ENCODE data around the gene HSPBP1. TPM values are rescaled to one million over a fixed set of nuclear protein-coding genes. Genes with fewer than 3 reads are reported as not detected.

Gene HSPBP1
- total RNA-seq, 4 donors from 2014 or later = 33.7 to 49.6 (median 40.5) TPM

GRCh38 chr19:55265173-55265572 lies 14.7 kb downstream of the HSPBP1 start:
- no peak for DNase-seq (ENCODE audit: low spot score in 2 of 2)

GRCh38 chr19:55264531-55264930 lies 15.4 kb downstream of the HSPBP1 start:
- Histone ChIP-seq H3K27ac (no peak overlapping the region), H3K4me1 (peaks cover 0 to 9% (median 8%) of the 10 kb centered on the region in 4 donors), H3K27me3 (no peaks in the 10 kb centered on the region), H3K4me3 (no peak overlapping the region), H3K36me3 (peaks cover 0 to 46% (median 0%) of the 10 kb centered on the region in 3 donors), H3K9me3 (no peaks in the 10 kb centered on the region)
- TF ChIP-seq POLR2A (IDR thresholded peaks at IDR 0.05) (no peak), CTCF (IDR thresholded peaks at IDR 0.05) (no peak), EP300 (IDR thresholded peaks at IDR 0.05) (no peak)
- no peak for DNase-seq (ENCODE audit: low spot score in 2 of 2)
- 79 to 86% methylated on average over 5 of the region's 5 CpGs for WGBS, 2 donors

More at GRCh38 chr19:55265173-55265572, 14.7 kb downstream of the HSPBP1 start:
- no peaks in the 10 kb centered on the region for H3K9me3 ChIP-seq
- H3K4me3 ChIP-seq = no peak overlapping the region
- no peak overlapping the region for H3K27ac ChIP-seq
- H3K4me1 ChIP-seq = peaks cover 0 to 2% (median 1%) of the 10 kb centered on the region in 4 donors
- no peaks in the 10 kb centered on the region for H3K27me3 ChIP-seq
- TF ChIP-seq EP300 (IDR thresholded peaks at IDR 0.05) (no peak), CTCF (IDR thresholded peaks at IDR 0.05) (no peak), POLR2A (IDR thresholded peaks at IDR 0.05) (no peak)
- H3K36me3 ChIP-seq = peaks cover 0 to 53% (median 0%) of the 10 kb centered on the region in 3 donors
- WGBS, 2 donors = 86 to 91% methylated on average over 15 to 16 of the region's 16 CpGs

- WGBS, 2 donors = 93 to 95% methylated on average over 9 of the region's 9 CpGs
- TF ChIP-seq CTCF (IDR thresholded peaks at IDR 0.05) (no peak), POLR2A (IDR thresholded peaks at IDR 0.05) (no peak), EP300 (IDR thresholded peaks at IDR 0.05) (no peak)
- Histone ChIP-seq H3K9me3 (no peaks in the 10 kb centered on the region), H3K4me3 (no peak overlapping the region), H3K27ac (no peak overlapping the region), H3K36me3 (peaks cover 0 to 28% (median 0%) of the 10 kb centered on the region in 3 donors), H3K27me3 (no peaks in the 10 kb centered on the region), H3K4me1 (peaks cover 0 to 16% (median 10%) of the 10 kb centered on the region in 4 donors)
- DNase-seq (ENCODE audit: low spot score in 2 of 2) = no peak
Observed at GRCh38 chr19:55262359-55262758, 17.6 kb downstream of the HSPBP1 start.

- peaks cover 0 to 23% (median 17%) of the 10 kb centered on the region in 4 donors for H3K4me1 ChIP-seq
- WGBS, 2 donors = 86 to 89% methylated on average over 13 of the region's 13 CpGs
- no peak for DNase-seq (ENCODE audit: low spot score in 2 of 2)
- H3K9me3 ChIP-seq = no peaks in the 10 kb centered on the region
- TF ChIP-seq CTCF (IDR thresholded peaks at IDR 0.05) (no peak), POLR2A (IDR thresholded peaks at IDR 0.05) (no peak), EP300 (IDR thresholded peaks at IDR 0.05) (no peak)
- no peak overlapping the region for H3K4me3 ChIP-seq
- no peaks in the 10 kb centered on the region for H3K27me3 ChIP-seq
- no peak overlapping the region for H3K27ac ChIP-seq
- H3K36me3 ChIP-seq = peaks cover 0 to 25% (median 0%) of the 10 kb centered on the region in 3 donors
Observed at GRCh38 chr19:55261671-55262126, 18.2 kb downstream of the HSPBP1 start.

- Histone ChIP-seq H3K4me3 (peak overlapping the region; percentile 84 to 95 (median 94)), H3K27me3 (no peaks in the 10 kb centered on the region), H3K27ac (peak overlapping the region; percentile 85 to 96 (median 94)), H3K4me1 (peaks cover 0 to 43% (median 37%) of the 10 kb centered on the region in 4 donors), H3K9me3 (no peaks in the 10 kb centered on the region), H3K36me3 (peaks cover 0 to 13% (median 0%) of the 10 kb centered on the region in 3 donors)
- DNase-seq (ENCODE audit: low spot score in 2 of 2) = peak in 1 of 2 donors; percentile 24
- TF ChIP-seq POLR2A (IDR thresholded peaks at IDR 0.05) (peak in 1 of 2 donors; percentile 13), EP300 (IDR thresholded peaks at IDR 0.05) (no peak)
- 28 to 36% methylated on average over 29 of the region's 29 CpGs for WGBS, 2 donors
Observed at GRCh38 chr19:55259540-55260210, 20.2 kb downstream of the HSPBP1 start.
